ENCODE data around the gene FBXL13.
"Not testable (repeated sequence)": the region's sequence is repeated elsewhere in the genome, so short reads cannot be mapped to it uniquely, and the experiment has no call there.

Gene FBXL13

DNA sequence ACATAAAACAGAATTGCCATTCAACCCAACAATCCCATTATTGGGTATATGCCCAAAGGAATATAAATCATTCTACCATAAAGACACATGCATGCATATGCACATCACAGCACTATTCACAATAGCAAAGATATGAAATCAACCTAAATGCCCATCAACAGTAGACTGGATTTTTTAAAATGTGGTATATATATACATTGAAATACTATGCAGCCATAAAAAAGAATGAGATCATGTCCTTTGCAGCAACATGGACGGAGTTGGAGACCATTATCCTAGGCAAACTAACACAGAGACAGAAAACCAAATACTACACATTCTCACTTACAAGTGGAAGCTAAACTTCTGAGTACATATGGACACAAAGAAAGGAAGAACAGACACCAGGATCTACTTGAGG lies 51.0 kb downstream of the FBXL13 start:
- not testable (repeated sequence) for DNase-seq (ENCODE audit: low spot score)

DNA sequence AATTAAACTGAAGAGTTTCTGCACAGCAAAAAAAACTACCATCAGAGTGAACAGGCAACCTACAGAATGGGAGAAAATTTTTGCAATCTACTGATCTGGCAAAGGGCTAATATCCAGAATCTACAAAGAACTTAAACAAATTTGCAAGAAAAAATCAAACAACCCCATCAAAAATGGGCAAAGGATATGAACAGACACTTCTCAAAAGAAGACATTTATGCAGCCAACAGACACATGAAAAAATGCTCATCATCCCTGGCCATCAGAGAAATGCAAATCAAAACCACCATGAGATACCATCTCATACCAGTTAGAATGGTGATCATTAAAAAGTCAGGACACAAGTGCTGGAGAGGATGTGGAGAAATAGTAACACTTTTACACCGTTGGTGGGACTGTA lies 53.1 kb downstream of the FBXL13 start:
- DNase-seq (ENCODE audit: low spot score) = not testable (repeated sequence)

DNA sequence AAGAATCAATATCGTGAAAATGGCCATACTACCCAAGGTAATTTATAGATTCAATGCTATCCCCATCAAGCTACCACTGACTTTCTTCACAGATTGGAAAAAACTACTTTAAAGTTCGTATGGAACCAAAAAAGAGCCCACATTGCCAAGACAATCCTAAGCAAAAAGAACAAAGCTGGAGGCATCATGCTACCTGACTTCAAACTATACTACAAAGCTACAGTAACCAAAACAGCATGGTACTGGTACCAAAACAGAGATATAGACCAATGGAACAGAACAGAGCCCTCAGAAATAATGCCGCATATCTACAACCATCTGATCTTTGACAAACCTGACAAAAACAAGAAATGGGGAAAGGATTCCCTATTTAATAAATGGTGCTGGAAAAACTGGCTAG lies 53.7 kb downstream of the FBXL13 start:
- not testable (repeated sequence) for DNase-seq (ENCODE audit: low spot score)

DNA sequence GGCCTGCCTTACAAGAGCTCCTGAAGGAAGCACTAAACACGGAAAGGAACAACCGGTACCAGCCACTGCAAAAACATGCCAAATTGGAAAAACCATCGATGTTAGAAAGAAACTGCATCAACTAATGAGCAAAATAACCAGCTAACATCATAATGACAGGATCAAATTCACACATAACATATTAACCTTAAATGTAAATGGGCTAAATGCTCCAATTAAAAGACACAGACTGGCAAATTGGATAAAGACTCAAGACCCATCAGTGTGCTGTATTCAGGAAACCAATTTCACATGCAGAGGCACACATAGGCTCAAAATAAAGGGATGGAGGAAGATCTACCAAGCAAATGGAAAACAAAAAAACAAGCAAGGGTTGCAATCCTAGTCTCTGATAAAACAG lies 56.3 kb downstream of the FBXL13 start:
- DNase-seq (ENCODE audit: low spot score) = not testable (repeated sequence)

DNA sequence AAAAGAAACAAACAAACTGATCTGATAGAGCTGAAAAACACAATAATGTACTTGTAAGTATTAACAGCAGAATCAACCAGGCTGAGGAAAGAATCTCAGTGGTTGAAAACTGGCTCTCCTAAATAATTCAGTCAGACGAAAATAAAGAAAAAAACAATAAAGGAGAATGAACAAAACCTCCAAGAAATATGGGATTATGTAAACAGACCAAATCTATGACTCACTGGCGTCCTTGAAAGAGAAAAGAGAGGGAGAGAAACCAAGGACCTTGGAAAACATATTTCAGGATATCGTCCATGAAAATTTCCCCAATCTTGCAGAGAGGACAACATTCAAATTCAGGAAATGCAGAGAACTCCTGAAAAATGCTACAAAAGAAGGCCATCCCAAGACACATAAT lies 62.9 kb downstream of the FBXL13 start:
- DNase-seq (ENCODE audit: low spot score) = no peak

DNA sequence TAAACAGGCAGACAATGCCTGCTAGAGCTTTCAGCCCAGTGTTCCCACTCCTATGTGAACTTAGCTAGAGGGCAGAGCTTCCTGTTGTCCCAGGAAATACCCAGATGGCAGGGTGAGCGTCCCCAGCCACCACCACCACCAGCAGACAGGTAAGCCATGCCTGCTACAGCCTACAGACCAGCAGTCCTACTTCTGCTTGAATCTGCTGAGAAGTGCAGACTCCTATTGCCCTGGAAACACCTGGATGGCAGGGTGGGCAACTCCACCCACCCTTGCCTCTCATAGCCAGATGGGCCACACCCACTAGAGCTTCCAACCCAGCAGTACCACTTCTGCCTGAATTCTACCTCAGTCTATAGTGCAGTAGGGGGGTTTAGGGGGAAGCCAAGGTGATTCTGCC lies 64.4 kb downstream of the FBXL13 start:
- no peak for DNase-seq (ENCODE audit: low spot score)

DNA sequence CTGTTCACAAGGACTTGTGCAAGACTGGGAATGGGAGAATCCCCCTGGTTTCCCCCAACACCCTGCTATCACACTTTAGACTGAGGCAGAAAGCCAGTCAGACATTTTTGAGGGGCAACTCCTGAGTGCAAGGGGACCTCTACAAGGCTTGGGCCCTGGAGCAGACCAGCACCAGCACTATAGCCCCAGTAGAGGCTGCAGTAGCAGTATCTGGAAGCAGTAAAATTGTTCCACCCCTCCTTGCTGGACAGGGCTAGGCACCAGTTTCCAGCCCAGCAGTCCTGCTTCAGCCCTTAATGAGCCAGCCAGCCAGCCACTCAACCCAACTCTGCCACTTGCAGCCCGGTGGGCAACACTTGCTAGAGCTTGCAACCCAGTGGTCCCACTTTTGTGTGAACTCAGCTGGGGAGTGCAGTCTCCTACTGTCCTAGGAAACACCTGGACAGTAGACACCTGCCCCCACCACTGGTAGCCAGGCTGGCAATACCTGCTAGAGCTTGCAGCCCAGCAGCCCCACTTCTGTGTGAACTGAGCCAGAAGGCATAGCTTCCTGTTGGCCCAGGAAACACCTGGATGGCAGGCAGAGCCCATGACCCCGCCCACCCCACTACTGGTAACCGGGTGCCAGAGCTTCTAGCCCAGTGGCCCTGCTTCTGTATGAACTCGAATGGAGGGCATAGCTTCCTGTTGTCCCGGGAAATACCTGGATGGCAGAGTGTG lies 65.0 kb downstream of the FBXL13 start:
- DNase-seq (ENCODE audit: low spot score) = no peak

DNA sequence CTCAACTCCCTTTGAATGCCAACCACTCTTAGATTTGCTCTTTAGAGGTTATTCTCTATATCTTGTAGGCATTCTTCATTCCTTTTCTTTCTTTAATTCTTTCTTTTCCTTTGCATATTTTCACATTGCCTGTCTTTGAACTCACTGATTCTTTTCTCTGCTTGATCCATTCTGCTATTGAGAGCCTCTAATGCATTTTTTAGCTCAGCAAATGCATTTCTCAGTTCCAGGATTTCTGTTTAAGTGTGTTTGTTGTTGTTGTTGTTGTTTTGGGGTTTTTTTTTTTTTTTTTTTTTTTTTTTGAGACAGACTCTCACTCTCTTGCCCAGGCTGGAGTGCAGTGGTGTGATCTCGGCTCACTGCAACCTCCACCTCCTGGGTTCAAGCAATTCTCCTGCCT lies 71.6 kb downstream of the FBXL13 start:
- DNase-seq (ENCODE audit: low spot score) = no peak

DNA sequence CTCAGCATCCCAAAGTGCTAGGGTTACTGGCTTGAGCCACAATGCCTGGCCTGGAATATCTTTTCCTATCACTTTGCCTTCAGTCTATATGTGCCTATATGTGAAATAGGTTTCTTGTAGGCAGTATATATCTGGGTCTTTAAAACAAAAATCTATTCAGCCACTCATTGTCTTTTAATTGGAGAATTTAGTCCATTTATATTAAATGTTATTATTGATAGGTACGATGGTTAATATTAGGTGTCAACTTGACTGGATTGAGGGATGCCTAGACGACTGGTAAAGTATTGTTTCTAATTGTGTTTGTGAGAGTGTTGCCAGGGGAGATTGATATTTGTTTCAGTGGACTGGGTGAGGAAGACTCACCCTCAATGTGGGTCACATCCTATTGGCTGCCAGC lies 73.4 kb downstream of the FBXL13 start:
- no peak for DNase-seq (ENCODE audit: low spot score)

DNA sequence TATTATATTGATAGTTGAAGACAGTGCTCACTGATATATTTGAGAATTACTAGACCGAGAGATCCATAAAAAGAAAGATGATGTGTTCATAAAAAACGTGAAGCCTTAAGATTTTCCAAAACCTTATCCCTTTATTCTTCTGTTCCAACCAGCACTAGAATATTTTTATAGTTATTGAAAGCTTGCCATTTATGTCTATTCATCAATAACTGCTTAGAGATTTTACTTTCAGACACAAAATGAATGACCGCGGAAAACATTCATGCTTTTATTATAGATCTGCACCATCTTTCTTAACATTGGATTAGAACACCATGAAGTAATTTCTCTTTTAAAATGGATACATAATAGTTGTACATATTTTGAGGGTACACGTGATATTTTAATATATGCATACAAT lies 77.6 kb downstream of the FBXL13 start:
- DNase-seq (ENCODE audit: low spot score) = no peak

DNA sequence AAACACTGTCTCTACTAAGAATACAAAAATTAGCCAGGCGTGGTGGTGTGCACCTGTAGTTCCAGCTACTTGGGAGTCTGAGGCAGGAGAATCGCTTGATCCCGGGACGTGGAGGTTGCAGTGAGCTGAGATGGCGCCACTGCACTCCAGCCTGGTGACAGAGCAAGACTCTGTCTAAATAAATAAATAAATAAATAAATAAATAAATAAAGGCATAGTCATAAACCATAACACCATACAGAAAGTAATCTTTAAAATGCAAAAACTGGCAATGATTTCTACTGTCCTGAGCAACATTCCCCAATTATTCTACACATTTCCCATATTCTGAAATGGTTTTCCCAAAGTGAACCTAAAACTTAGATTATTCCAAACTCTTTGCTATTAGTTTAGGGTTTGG lies 79.0 kb downstream of the FBXL13 start:
- not testable (repeated sequence) for DNase-seq (ENCODE audit: low spot score)

DNA sequence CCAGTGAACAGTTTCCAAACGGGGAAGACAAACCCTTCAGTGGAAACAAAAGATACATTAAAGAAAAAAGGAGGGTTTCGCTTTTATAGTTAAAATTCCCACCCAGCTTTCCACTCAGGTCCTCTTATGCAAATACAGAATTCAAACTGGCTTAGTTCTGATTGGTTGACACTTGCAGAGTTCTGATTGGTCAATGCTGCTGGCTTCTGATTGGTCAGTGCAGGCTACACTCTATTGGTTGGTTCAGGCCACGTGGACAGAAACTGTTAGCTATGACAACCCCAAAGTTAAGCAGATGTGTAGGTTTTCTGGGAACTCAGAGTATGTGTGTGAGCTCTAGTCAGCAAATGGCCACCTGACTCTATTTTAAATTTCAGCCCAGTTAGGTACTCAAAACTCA lies 80.0 kb downstream of the FBXL13 start:
- DNase-seq (ENCODE audit: low spot score) = no peak

DNA sequence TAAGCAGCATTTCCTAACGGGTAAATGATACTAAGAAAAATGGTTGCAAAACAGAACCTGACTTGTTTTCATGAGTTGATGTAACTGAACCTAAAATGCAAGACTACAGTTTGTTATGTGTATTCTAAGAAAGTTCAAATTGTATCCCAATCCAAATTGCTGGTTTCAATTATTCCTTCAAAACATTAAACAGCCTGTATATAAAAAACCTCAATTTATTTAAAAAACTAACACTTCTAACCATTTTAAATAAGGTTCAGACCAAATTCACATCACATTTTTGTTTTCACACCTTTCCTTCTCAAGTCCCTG lies 80.9 kb downstream of the FBXL13 start:
- DNase-seq (ENCODE audit: low spot score) = no peak

DNA sequence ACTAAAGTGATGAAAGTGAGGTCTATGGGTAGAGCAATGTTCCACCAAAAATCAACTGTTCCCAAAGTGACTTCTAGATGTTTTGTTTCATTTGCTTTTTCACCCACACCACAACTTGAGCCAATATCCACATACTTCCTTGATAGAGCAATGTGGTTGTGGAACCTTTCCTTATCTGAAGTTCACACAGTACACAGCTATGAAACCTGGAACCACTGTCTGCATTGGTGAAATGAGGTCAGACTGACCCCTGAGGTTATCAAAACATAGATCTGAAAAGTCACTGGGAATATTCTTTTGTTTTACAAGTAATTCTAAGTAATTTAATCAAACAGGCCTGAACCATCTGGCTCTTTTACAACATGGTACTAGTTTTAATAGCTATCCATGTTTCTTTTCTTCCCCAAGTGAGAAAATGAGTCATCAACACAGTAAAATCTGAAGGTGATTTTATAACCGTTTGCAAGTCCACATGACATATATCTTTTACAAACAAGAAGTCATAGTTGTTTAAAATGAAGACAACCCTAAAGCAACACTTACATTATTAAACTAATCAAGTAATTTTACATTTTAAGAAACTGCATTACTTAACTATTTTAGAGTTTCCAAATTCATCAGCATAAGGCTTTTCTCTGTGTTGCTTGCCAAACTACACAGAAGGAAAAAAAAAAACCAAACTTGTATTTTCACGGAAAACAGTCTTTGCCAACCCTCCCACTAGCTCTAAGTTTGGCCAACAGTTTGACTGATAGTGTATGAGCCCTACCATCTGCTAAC lies 81.5 kb downstream of the FBXL13 start:
- DNase-seq (ENCODE audit: low spot score) = peak; percentile 12

DNA sequence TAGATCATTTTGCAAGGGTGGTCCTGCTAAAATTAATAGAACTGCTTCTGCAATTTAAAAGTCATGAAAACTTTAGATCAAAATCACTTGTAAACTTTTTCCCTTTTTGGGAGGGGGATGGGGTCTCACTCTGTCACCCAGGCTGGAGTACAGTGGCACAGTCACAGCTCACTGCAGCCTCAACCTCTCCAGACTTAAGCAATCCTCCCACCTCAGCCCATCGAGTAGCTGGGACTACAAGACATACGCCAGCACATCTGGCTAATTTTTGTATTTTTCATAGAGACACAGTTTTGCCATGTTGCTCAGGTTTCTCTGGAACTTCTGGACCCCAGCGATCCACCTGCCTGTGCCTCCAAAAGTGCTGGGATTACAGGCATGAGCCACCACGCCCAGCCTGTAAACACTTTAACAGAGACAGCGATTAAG lies 82.1 kb downstream of the FBXL13 start:
- no peak for DNase-seq (ENCODE audit: low spot score)

DNA sequence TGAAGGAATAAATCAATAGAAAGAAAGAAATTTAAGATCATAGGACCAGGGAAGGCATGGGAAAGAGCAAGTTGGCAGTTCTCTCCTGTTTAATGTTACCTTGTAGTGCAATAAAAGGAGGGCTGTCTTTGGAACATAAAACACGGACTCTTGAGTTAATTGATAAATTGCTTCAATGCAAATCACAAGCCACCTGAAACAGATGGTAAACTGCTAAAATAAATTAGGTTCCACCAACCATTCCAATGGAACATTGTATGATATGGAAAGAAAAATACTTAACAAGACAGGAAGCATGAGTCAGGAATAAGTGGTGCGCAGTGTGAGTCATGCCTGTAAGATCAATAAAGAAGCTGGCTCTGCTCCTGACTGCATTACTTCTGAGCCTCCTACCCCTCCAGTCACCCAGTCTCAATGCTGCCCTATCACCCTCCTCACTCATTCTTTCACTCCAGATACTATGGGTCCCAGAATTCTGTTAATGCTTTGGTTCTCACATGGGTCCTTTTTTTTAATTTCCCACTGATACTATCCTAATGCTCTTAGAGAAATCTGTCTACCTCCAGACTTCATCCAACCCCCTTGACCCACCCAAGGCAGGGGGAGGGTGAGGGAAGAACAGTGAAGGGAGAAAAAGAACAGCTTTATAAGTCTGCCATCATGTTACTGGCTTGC lies 82.9 kb downstream of the FBXL13 start:
- DNase-seq (ENCODE audit: low spot score) = peak; percentile 35

DNA sequence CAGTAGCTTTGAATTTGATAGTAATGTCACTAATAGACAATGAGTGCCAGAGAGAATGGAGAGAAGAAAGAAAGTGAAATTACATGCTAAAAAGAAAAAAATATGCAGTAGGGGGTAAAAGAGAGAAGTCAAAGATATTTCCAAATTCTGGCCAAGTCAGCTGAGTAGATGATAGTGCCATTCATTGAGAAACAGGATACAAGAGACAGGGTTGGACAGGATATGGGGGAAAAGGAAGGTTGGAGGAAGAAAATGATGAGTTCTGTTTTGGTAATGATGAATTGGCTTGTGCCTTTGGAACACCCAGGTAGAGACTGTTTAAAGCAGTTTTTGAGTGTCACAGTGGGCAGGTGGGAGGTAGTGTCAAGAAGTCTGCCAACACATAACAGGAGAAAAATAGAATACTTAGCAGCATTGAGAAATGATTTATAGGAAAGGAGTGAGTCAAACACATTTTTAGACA lies 83.5 kb downstream of the FBXL13 start:
- no peak for DNase-seq (ENCODE audit: low spot score)

DNA sequence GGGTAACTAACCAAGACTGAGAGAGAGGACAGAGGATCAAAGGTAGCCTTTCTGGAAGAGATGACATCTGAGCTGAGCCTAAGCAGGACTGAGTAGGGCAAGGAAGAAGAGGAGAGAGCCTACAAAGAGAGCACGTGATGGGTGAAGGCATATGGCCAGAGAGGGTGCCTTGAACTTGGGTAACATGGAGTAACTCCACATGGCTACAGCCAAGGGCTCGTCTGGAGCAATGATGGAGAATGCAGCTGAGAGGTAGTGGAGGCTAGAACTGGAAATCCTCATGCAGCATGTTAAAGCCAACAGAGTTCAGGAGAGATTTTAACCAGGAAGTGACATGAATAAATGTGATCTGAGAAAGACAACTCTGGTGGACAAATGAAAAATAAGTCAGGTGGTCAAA lies 84.0 kb downstream of the FBXL13 start:
- DNase-seq (ENCODE audit: low spot score) = no peak

DNA sequence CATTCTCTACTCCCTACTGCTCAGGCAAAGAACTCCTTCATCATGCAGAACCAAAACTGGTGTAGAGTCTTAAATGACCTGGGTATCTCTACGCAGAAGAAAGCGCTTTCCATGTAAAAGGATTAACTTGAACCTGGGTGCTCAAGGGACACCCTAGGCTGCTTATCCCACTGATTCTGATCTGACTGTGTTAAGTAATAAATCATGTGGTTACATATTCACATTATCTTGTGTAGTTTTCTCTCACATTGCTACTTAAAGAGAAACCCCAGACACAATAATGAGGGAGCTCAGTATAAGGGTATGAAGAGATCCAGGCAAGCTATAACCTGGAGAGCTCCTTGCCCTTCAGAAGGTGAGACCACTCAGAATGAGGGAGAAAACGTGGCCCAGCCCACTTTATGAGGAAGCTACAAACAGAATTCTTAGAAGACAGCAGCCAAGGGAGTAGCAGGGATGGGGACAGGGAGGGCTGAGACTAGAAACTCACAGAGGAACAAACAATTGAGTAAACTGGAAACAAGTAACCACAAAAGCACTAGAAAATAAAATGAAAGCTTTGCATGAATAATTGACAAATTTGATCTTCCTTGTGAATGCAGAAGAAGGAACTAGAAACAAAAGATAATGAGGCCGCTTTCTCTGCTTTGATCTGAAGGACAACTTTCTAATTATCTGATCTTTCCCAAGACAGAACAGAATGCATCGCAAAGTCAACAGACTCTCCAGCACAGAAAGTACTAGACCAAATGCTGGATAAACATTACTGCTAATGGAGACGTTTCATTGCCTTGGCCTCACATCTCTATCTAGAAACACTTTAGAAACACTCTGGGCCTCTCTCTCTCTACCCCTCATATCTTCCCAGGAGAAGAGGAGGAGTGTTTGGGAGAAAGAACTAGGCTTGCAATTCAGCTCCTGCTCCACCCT lies 85.7 kb downstream of the FBXL13 start:
- DNase-seq (ENCODE audit: low spot score) = no peak

DNA sequence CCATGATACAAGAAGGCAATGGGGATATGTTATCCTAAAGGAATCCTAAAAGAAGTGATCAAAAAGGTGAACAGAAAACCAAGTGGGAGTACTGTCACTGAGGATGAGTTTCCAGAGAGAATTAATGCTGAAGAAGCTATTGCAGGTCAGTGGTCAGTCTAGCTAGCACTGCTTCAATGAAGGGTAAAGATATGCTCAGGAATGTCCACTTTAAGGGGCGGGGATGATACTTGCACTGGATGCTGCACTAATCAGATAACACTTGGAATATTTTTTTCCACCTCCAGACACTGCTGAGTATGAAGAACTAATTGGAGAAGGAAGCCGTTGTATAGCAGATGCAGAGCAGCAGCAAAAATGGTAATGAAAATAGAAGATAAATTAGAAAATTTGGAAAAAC lies 86.5 kb downstream of the FBXL13 start:
- DNase-seq (ENCODE audit: low spot score) = no peak

DNA sequence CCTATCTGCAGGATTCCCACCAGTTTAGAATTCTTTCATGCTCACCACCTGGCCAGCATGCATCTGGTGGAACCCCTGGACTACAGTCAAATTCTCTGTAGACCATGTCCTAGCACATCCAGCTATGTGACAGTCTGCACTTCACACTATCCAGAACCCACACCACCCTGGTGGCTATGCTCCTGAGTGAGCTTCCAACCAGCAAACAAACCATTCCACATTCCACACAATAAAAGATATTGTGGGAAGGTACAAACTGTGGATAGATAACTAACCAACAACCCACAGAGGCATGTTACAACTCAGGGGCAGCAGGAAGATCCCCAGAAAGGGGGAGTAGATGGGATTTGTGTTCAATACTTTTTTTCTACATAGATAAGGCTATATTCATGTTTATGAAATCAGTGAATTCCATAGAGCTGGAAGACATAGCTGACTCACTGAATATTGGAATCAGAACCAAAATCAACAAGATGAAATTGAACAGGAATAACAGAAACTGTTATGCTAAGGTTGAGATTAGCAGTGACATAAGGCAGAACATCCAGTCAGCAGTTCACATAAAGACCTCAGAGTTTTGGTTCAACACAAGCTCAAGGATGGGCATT lies 89.3 kb downstream of the FBXL13 start:
- no peak for DNase-seq (ENCODE audit: low spot score)

DNA sequence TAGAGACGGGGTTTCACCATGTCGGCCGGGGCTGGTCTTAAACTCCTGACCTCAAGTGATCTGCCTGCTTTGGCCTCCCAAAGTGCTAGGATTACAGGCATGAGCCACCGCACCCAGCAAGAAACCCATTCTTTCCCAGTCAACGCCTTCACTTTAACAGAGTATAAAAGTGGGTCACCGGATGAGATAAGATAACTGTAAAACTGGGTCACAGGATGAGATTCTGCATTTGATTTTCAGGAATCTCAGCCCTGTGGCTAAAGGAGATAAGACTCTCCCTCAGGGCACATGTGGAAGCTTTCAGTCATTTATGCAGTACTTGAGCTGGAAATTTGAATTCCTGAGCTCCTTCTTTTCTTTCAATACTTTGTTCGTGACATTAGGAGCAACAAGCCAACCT lies 91.0 kb downstream of the FBXL13 start:
- no peak for DNase-seq (ENCODE audit: low spot score)

Measured in activated CD4-positive, alpha-beta T cell treated with anti-CD3 and anti-CD28 coated beads, Interleukin-2, Interleukin-4, amounts not matched to agents 100 ng/mL and 50 ng/mL, durations not matched to agents 16 hours and 8 hours (primary cell).